Measurements from ENCODE around the gene TAF11L9.
"Not testable (repeated sequence)": the region's sequence is repeated elsewhere in the genome, so short reads cannot be mapped to it uniquely, and the experiment has no call there.

Gene TAF11L9

GRCh38 chr5:17594255-17594654 lies at the start of gene TAF11L9:
Gene TAF11L9, minus strand, starts transcription at chr5:17594394.
- DNase-seq = not testable (repeated sequence)

- DNase-seq = no peak
These were observed 40.0 kb upstream of the TAF11L9 start, which contains the start of gene TAF11L14 for GRCh38 chr5:17634160-17634559. Gene TAF11L14, plus strand, starts transcription at chr5:17634460.

GRCh38 chr5:17631788-17632187 lies 37.6 kb upstream of the TAF11L9 start, which contains the start of gene TAF11L13:
Gene TAF11L13, plus strand, starts transcription at chr5:17632088.
- not testable (repeated sequence) for DNase-seq

- no peak for DNase-seq
These were observed 31.5 kb upstream of the TAF11L9 start for GRCh38 chr5:17625686-17626085.

GRCh38 chr5:17620627-17621026 lies 26.4 kb upstream of the TAF11L9 start:
- DNase-seq = no peak

- no peak for DNase-seq
These were observed 25.2 kb upstream of the TAF11L9 start for GRCh38 chr5:17619354-17619753.

- DNase-seq = no peak
These were observed 20.8 kb upstream of the TAF11L9 start for GRCh38 chr5:17614872-17615605.

- DNase-seq = not testable (repeated sequence)
These were observed 15.9 kb upstream of the TAF11L9 start, which contains the start of gene TAF11L12 for GRCh38 chr5:17610092-17610491. Gene TAF11L12, plus strand, starts transcription at chr5:17610392.

- DNase-seq = not testable (repeated sequence)
These were observed 13.3 kb upstream of the TAF11L9 start for GRCh38 chr5:17607461-17607860.

GRCh38 chr5:17604951-17605350 lies 10.8 kb upstream of the TAF11L9 start:
- no peak for DNase-seq

GRCh38 chr5:17603880-17604279 lies 9.7 kb upstream of the TAF11L9 start, which contains the start of gene TAF11L11:
Gene TAF11L11, plus strand, starts transcription at chr5:17604183.
- DNase-seq = not testable (repeated sequence)

GRCh38 chr5:17597728-17598127 lies 3.5 kb upstream of the TAF11L9 start, which contains the start of gene TAF11L10:
Gene TAF11L10, minus strand, starts transcription at chr5:17597828.
- not testable (repeated sequence) for DNase-seq

GRCh38 chr5:17590860-17591259 lies 3.3 kb downstream of the TAF11L9 start, which contains the start of gene TAF11L8:
Gene TAF11L8, minus strand, starts transcription at chr5:17590960.
- not testable (repeated sequence) for DNase-seq

- DNase-seq = not testable (repeated sequence)
These were observed 8.5 kb downstream of the TAF11L9 start, which contains the start of gene TAF11L7 for GRCh38 chr5:17585658-17586057. Gene TAF11L7, minus strand, starts transcription at chr5:17585758.

Measured in CD4-positive, alpha-beta T cell treated with Interleukin-10 for 1 hour (primary cell).